Hippocampal formation (tissue), 2 donors: ENCODE measurements around the gene ADGRD1.
"Not testable (repeated sequence)": the region's sequence is repeated elsewhere in the genome, so short reads cannot be mapped to it uniquely, and the experiment has no call there.

ENCODE experiments used
- DNase-seq, 2 donors: peaks; one replicate each; lab custom pipeline; 2025; lab: John Stamatoyannopoulos, UW

The ADGRD1 gene

GRCh38 chr12:131055596-131056233 lies 102.0 kb downstream of the ADGRD1 start:
- DNase-seq = no peak

- no peak for DNase-seq
Measured at GRCh38 chr12:131056626-131057025, 102.9 kb downstream of the ADGRD1 start.

DNA sequence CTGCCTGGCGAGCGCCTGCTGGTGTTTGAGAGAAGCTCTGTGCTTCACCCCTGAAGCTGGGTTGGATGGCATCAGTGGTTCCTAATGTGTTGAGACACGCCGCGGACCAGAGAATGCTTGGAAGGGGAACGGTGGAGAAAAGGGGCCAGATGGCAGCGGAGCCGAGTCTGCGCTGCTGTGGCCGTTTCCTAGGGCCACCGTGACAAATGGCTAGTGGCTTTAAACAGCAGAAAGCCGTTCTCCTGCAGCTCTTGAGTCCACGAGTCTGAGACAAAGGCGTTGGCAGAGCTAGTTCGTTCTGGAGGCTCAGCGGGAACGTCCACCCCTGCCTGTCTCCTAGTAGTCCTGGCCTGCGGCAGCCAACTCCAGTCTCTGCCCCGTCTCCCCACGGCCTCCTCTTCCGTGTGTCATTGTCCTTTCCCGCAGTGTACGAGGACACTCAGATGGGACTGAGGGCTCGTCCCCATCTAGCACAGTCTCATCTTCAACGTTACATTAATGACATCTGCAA lies 103.6 kb downstream of the ADGRD1 start:
- DNase-seq = peak in 1 of 2 donors; percentile 6

DNA sequence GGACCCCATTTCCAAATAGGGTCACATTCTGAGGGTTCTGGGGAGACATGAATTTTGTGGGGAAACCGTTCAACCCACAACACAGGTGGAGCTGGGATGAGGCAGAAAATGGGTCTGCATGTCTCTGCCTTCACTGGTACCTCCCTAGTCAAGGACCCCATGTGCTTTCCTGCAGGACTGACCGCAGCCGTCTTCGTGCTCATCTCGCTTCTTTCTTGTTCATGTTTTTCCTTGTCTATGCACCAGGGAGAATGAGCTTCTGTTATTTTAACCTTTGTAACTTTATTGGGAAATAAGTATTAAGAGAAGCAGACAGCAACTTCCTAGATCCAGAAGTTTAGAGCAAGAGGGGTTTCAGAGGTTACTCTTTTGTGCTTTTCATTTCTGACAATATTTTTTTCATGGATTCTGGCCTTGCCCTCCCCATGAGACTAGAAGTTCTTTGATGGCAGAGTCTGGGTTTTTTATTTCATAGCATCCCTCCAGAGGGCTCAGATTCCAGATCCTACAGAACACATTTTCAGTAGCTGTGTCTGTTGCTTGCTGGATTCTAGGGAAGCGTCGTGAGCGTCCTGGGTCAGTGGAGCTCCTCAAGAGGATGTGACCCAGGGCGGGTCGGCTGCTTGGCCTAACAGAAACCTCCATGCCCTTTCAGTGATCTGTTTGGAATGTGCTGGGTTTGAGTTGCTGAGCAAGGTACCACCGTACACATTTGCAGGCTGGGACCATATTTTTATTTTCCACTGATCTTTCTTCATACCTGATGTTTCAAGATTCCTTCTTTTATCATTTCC lies 104.2 kb downstream of the ADGRD1 start:
- no peak for DNase-seq

- DNase-seq = no peak
Measured at GRCh38 chr12:131058700-131059099, 105.0 kb downstream of the ADGRD1 start.

GRCh38 chr12:131060011-131060703 lies 106.5 kb downstream of the ADGRD1 start:
- DNase-seq = no peak

GRCh38 chr12:131061041-131061806 lies 107.5 kb downstream of the ADGRD1 start:
- no peak for DNase-seq

GRCh38 chr12:131063413-131063812 lies 109.7 kb downstream of the ADGRD1 start:
- DNase-seq = no peak

GRCh38 chr12:131063960-131064359 lies 110.3 kb downstream of the ADGRD1 start:
- no peak for DNase-seq

- DNase-seq = no peak
Measured at GRCh38 chr12:131065279-131065678, 111.6 kb downstream of the ADGRD1 start.

GRCh38 chr12:131065801-131066200 lies 112.1 kb downstream of the ADGRD1 start:
- no peak for DNase-seq

- DNase-seq = no peak
Measured at GRCh38 chr12:131066207-131066885, 112.6 kb downstream of the ADGRD1 start.

DNA sequence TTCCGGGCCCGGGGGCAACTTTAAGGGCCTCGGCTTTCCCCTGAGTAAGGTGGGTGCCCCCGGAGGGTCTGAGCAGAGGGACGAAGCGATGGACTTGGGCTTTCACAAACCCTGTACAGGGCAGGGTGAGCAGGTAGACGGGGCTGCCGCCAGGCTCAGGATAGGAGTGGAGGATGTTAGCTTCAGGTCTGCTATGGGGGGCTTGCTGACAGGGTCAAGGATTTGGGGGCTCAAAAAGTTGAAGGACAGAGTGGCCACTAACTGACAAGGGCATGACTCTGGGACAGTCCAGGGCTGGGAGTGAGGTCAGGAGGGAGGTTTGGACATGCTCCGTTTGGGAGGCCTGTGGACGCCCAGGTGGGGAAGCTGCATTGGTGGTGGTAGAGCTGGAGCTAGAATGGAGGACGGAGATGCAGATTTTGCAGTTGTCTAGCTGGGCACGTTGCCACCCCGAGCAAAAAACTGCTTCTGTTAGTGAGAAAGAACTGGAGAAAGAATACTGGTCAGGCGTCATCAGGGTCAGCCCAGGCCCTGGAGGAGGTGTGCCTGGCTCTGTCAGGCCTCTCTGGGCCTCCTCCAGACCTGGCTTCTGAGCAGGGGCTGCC lies 113.3 kb downstream of the ADGRD1 start:
- DNase-seq = no peak

- no peak for DNase-seq
Measured at GRCh38 chr12:131067981-131068851, 114.5 kb downstream of the ADGRD1 start.

GRCh38 chr12:131068926-131069720 lies 115.4 kb downstream of the ADGRD1 start:
- DNase-seq = not testable (repeated sequence)

DNA sequence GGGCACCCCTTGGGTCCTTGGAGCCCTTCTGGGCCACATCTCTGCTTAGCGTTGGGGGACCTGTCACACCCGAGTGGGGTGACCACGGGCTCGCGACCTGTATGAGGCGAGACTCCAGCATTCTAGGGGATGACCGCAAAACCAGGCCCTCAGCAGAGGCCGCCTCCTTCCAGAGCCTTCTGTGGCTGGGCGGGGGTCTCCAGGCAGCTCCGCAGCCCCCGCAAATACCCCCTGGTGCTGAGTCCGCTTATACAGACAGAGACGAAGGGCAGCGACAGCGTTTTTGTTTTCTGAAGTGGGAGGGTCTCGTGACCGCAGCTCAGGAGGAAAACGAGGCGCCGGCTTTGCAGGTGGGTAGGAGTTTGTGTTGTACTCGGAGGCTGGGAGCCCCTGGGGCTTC lies 116.4 kb downstream of the ADGRD1 start:
- DNase-seq = not testable (repeated sequence)

DNA sequence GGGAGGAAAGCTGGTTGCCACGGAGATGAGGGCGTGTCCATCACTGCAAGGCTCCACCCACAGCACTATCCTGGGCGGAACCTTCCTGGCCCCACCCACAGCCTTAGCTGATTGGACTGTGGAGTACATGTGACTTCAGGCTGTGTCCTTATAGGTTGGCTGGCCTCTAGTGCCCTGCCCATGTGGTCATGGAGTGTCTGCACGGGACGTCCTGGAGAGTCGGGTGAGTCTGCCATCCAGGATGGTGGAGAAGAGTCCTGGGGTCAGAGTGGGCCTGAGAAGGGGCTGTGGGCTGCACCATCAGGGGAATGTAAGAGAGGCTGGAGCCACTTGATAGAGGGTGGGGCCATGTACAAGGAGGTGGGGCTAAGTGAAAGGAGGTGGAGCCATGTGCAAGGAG lies 117.0 kb downstream of the ADGRD1 start:
- not testable (repeated sequence) for DNase-seq

DNA sequence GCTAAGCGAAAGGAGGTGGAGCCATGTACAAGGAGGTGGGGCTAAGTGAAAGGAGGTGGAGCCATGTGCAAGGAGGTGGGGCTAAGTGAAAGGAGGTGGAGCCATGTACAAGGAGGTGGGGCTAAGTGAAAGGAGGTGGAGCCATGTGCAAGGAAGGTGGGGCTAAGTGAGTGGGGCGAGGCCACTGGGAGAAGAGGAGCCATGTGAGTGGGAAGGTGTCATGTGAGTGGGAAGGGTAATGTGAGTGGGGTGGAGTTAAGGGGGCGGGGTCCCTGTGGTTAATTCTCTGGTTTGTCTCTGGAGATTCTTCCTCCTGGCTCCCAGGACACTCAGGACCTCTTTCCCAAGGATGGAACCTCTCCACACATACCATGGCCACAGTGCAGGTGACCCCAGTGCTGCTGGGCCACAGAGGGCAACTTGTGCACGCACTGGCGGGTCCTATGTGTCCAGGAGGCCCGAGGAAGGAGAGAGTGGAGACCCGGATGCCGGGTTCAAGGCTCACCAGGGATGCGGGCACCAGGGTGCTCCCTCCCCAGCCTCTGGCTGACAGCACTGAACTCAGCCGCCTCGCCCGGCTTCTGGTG lies 117.6 kb downstream of the ADGRD1 start:
- DNase-seq = not testable (repeated sequence)

- not testable (repeated sequence) for DNase-seq
Measured at GRCh38 chr12:131071950-131072349, 118.2 kb downstream of the ADGRD1 start.
